GM19463 (cell line): ENCODE data around the gene PANK1.
"Not testable (repeated sequence)": the region's sequence is repeated elsewhere in the genome, so short reads cannot be mapped to it uniquely, and the experiment has no call there.

Source experiments
- ATAC-seq: cut with Tn5 transposase; IDR thresholded peaks from one replicate; pipeline ENCODE4 v1.9.1; 2021; ENCODE audit warnings: mild to moderate bottlenecking, moderate library complexity; ENCODE audit not compliant: unreplicated experiment

Gene PANK1

DNA sequence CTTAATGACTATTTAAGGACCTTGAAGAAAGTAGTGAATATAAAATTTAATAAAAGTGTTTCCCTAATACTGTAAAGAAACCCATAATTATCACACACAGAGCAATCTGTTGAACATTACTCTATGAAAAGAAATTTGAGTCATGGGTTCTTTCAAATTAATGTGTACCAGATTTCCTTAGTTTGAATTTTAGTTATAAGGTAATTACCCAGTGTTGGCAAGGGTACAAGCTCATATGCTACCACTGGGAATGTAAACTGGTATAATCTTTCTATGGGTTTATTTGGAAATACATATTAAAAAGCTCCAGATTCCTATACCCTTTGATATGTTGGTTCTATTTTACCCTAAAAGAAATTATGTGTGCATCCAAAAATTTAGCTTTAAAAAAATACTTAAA, 22.9 kb downstream of the PANK1 start:
- no peak for ATAC-seq

DNA sequence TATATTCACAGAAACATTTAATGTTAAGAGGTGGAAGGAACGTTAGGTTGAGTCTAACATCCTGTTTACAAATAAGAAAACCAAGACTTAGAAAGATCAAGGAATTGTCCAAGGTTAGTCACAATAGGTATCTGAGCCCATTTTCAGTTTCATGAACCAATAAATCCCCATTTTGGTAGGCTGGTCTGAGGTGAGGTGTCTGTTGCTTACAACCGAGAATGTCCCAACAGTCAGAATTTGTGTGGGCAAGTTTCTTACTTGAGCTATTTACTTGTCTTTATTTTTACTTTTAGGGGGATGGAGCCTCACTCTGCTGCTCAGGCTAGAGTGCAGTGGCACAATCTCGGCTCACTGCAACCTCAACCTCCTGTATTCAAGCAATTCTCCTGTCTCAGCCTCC, 23.6 kb downstream of the PANK1 start:
- ATAC-seq: no peak

DNA sequence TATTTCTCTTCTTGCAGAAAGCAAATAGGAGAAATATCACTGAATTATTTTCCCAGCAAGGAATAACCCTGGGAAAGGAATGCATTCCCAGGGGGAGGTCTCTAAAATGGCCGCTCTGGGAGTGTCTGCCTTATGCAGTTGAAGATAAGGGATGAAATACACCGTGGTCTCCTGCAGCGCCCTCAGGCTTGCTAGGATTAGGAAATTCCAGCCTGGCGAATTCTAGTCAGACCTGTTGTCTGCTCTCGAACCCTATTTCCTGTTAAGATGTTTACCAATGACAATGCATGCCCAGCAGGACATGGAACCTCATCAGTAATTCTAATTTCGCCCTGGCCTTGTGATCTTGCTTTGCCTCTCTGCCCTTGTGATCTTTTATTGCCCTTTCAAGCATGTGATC, 24.7 kb downstream of the PANK1 start:
- ATAC-seq: not testable (repeated sequence)

DNA sequence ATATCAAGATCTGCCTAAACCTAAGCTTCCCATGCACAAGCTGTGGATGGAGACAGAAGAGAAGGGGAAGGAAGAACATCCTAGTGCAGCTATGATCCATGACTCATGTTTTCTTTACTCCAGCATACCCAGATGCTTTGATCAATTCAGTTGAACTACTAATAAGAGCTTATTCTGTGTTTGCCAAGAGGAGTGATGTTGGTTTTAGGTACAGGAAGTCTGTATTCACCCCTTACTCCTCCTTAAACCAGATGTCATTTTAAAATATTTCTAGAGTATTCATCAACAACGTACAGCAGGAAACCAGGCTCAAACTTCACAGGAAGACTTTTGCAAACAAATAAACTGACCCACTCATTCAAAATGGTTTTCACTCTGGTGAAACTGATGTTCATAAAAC, 29.2 kb downstream of the PANK1 start:
- no peak for ATAC-seq

DNA sequence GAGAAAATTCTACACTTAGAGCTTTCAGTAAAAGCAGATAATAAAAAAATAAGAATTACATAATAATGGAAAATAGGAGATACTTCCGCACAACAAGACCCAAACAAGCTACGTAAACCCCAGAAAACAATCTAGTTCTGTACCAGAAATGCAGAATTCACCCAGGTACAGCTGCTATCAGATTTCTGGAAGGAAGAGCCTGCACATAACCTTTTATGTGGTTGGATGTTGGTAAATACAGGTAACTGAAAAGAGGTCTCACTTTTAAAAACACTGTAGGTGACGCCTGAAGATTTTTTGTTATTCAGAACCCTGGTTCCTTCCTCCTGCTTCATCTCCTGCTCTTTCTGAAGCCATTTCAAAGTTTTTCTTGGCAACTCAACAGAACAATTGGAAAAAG, 29.9 kb downstream of the PANK1 start:
- ATAC-seq: no peak

DNA sequence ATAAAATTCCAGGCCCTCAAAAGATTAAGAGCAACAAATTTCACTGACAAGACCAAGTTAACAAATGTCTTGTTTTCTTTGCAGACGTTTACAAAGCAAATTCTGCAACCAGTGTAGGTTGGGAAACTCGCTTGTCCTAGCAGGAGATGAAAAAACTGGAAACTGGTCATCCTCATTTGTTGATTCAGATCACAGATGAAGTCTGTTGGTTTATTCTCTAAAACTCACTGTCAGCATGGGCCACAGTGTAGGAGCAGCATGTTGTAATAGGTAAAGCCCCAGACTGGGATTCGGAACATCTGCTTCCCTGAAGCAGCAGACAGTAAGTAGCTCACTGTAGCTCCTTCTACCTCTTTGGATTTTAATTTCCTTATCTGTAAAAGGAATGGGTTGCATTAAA, 31.5 kb downstream of the PANK1 start:
- no peak for ATAC-seq

DNA sequence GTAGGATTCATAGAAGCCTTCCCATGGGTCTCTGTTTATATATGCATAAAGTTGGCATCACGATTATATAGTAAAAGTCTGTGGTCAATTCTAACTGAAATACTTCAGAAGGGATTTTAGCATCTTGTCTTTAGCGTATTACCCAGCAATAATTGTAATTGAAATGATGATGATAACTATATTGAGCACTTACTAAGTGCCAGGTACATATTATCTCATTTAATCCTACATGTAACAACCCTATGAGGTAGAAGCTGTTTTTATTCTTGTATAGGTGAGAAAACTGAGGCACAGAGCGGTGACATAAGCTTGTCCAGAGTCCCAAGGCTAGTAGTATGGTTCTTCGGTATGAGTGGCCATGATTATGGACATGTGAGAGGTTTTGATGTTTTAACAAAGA, 33.8 kb downstream of the PANK1 start:
- no peak for ATAC-seq

DNA sequence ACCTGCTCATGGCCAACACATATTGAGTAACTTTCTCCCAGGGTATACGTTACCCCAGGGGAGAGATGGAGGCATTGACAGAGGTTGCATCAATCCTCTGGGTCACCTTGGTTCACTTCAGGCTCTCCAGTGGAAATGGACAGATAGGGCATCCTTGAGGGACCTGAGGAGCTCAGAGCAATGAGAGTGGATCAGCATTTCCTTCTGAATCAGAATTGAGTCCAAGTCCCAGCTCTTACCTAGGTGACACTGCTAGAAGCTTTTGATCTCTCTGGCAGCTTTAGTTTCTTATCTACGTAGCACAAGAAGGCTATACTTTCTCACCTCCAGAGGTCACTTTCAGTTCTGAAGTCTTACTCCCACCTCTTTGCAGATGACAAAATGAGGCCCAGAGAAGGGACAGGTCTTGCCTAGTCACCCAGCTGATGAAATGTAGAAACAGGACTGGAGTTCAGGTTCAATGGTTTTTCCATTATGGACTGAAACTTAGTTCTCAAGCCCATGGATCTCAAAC, 35.2 kb downstream of the PANK1 start:
- ATAC-seq: peak; percentile 95

DNA sequence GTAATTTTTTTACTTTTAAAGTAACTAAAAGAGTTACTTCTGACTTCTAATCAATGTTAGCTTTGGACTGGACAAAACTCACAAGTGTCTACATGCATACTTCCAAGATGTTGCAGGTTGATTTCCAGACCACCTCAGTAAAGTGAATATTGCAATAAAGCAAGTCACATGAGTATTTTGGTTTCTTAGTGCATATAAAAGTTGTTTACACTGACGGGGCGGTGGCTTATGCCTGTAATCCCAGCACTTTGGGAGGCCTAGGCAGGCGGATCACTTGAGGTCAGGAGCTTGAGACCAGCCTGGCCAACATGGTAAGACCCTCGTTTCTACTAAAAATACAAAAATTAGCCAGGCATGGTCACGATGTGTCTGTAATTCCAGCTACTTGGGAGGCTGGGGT, 40.8 kb downstream of the PANK1 start:
- ATAC-seq: no peak

DNA sequence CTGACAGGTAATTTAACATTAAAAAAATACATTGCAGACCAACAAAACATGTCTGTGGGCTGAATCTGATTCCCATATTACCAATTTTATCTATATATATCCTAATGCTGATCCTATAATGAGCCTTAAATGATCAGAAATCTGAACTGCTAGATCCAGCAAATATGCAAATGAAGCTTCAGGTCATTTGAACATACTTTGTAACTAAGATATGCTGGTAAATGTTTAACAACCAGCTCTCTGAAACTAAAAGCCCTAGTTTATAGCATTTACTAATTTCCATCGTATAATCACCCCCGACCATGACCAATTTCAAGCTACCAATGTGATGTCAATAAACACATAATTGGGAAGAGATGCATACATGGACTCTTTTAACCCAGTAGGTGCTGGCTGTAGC, 42.1 kb downstream of the PANK1 start:
- ATAC-seq: no peak

DNA sequence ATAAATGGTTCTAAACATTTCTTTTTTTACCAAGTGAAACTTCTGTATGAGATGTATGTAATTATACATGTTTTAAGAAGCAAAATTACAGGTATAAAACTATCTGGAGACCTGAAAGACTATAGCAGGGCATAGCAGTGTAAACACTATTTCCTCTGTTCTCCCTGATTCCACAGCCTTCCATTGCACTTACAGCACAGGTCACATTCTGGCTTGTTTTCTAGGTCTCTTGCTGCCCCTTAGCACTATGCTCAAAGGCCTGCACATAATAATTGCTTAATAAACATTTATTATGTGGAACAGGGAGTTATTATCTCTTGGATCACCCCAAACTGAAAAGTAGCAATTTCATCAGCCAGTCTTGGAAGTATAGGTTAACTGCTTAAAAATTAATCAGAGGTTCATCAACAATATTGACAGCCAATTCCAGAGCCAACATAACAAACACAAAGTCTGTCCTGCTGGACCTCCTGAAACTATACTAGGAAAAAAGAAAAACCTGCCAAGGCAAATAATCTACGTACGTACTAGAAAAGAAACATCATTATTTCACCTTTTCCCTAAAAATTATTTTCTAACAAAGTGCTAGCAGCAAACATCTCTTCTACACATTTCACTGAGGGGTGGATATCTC, 43.2 kb downstream of the PANK1 start:
- ATAC-seq: no peak

DNA sequence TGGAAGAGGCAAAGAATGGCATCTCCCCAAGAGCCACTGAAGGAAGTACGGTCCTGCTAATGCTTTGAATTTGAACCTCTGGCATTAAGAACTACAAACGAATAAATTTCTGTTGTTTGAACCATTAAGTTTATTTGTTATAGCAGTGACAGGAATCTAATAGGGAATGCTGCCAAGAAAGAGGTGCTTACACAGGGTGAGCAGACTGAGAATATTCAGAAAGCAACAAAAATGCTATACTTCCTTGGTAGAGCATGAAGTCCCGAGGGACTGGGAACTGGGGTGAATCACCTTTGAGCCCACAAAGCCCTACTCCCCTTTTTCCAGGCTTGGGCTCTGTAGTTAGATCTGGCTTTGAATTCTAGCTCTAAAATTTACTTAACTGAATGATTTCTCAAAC, 45.0 kb downstream of the PANK1 start:
- ATAC-seq: no peak

DNA sequence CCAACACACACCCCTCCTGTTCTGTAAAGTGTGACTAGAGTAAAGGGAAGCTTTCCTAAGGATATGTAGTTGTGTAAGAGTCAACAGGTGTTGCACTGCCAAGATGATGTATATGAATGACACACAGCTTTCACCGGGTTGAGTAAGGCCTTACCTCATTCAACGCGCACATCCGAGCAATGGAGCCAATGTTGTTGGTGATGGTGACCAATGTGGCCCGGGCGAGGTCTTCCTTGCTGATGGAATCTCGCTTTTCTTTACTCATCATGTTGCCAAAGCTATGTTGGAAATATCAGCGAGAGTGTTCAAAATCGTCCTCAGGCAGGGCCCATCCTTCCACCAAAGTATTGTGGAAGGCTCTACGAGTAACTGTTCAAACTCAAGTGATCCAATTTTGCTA, 52.0 kb downstream of the PANK1 start:
- no peak for ATAC-seq

DNA sequence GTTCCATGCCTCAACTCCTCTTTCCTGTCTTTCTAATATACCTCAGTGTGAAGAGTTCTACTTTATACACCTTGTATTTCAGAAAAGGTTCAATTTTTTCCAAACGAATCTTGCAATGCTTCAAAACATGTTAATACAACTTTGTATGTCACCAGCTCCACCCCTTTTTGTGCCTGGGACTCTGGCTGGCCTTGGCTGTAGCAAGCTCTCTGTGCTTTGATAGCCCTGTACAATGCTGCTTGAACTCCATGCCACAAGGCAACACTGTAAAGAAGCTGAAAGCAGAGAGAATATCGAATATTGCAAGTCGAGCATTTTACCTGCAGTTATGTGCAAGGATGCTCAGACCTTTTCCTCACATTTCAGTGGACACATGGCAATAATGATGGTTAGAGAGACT, 52.5 kb downstream of the PANK1 start:
- no peak for ATAC-seq

DNA sequence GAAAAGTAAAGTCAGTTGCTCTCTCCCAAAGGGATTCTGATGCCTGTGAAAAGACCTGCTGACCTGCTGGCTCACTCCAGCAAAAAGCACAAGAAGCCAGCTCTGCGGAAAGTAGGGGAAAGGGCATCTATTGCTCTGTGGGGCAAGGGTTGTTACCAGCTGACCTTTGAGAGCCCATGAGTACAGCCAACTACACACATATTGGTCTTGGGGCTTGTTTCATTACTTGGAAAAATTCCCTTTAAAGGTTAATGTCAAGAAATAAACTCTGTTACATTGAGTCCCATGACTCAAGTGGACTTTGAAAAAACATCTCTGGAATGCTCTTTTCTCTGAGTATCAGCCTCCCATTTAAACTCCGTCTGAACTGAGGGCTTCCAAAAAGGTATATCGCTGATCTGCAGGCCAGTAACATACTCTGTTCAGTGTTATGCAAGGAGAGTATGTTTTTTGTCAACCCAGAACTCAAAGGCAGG, 53.2 kb downstream of the PANK1 start:
- no peak for ATAC-seq

DNA sequence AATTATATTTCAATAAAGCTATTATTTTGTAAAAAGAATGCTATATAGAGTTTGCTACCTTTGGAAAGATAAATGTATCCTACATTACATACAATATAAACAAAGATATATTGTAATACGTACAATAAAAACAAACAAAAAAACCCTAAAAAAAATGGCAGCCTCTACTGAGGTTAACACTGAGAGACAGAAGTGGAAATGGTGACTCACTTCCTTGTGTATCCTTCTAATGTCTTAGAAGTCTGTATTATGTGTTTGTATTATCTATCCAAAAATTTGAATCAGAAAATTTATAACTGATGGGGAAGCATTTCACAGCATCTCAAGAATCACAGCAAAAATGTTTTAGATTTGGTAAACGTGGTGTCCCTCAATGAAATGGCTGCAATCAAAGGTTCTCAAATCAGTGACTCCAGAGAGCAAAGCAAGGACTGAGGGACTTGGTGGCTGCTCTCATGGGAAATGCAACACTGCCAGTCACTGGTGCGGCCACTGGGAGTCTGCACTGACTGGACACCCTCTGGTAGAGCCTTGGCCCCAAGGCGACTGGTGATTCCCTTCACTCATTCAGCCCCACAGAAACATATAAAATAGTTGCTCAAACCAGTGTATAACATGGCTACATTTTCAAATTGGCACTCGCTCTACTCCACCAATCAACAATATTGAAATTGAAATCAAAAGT, 53.8 kb downstream of the PANK1 start:
- ATAC-seq: no peak

DNA sequence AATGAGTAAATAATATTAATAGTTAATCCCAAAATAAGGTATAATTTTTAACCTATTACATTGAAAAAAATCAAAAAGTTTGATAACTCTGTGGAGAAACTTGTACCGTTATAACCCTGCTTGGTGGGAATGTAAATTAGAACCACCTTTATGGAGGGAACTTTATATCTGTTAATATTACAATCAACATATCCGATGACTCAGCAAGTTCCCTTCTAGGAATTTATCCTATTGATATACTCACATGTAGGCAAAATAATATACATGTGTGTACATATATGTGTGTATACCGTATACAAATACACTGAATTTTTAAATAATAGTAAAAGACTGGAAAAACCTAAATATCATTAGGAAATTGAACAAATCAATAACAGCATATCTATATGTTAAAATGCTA, 54.7 kb downstream of the PANK1 start:
- ATAC-seq: no peak

DNA sequence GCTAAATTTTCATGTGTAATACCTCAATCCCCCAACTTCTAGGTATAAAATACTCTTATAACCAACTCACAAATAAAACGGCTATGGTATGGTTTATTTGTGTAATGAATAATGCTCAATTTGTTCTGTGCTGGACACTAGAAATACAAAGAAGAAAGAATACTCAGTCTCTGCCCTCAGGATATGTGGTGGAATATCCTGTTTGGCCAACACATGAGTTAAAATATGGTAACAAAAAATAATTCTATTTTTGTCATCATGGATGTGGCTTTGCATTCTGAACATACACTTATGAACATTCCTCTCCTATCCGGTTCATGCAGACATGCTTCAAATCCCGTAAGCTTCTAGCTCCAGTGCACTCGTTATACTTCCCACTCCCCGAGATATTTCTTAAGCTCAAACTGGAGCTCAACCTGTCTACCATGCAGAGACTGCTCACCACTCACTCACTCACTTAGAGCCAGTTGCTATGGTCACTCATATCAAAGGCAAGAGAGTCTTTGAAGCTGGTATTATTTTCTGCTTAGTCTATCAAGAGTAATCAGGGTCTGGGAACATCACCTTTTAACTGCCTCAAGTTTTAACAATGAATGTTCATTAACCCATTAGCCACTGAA, 55.8 kb downstream of the PANK1 start:
- no peak for ATAC-seq

DNA sequence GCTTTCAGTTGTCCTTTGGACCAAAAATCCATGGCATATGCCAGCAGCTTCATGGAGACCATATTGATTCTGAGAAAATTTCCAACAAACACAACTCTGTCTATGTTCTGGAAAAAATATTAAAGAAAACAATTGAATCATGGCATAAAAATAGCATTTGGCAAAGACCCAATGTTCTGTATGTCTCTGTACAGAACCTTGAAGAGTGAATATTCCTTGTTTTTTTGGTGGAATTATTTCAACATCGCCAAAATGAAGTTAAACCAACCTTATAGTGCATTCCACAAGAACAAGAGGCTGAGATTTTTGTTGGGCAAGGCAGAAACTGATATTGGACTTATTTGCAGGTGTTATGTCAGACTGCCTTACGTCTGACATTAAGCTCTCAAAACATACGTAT, 56.4 kb downstream of the PANK1 start:
- no peak for ATAC-seq

DNA sequence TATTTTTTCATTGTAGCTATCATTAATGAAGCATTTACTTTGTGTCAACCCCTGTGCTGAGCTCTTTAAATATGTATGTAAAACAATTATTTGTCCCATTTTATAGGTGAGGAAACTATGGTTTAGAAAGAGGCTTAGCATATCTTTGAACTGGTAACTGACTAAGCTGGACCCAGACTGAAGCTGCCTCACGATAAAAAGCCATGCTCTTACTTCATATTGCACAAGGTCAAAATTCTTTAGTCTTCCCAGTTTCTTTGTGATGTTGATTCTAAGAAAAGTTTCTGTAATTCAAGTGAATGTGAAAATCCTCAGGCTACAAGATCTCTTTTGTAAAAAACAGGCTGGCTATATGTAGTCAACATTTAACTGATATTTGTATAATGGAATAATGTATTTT, 63.0 kb downstream of the PANK1 start:
- no peak for ATAC-seq

DNA sequence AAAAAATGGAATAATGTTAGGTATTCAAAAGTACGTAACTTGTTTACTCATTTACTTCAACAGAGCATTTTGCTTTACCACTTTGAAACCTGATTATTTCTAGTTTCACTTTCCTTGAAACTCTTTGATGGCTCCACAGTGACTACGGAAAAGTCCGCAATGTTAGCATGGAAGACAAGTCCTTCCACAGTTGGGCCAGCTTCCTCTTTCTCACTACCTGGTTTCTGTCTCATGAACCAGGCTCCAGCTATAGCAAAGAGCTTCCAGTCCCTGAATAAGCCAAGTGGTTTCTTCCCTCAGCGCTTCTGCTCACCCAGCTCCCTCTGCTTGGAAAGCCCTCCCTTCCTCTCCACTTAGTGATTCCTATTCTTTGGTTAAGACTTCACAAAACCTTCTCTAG, 64.8 kb downstream of the PANK1 start:
- no peak for ATAC-seq

DNA sequence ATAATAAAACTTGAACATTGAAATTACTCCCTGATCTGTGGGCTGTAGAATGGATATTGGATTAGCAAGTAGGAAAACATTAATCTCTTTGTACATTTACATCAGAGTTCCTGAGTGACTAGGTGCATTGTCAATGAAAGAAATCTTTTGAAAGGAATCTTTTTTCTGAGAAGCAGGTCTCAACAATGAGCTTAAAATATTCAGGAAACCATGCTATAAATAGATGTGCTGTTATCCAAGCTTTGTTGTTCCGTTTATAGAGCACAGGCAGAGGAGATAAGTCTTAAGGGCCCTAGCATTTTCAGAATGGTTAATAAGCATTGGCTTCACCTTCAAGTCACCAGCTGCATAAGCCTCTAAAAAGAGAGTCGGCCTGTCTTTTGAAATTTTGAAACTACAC, 68.3 kb downstream of the PANK1 start:
- ATAC-seq: no peak
